ENCODE data around the gene KIF6.

DNA sequence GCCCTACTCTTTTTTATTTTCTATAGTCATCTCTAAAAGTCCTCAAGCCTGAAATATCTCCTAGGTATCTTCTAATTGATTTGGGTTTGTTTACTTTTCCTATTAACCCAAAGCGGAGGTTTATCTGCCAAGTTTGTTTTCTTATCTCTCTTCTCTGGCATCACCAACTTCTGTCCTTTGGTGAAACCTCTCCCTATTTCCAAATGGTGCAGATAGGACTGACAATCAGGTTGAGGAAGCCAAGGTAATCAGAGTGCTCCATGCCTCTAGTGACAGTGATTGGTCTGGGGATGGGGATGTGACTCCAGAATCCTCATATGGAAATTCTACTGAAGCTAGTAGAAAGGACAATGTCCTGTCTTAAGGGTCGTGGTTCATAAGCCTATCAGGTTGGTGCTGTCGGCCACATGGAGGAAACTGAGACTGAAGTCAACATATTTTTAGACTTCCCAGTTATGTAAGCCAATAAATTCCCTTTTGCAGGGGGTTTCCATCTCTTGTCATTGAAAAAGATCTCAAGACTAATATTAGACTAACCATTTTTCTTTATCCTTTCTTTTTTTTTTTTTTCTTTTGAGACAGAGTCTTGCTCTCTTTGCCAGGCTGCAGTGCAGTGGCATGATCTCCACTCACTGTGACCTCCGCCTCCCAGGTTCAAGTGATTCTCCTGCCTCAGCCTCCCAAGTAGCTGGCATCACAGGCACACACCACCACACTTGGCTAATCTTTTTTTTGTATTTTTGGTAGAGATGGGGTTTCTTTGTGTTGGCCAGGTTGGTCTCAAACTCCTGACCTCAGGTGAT is 28.0 kb downstream of the KIF6 start:
- TF ChIP-seq, protein P1, sequence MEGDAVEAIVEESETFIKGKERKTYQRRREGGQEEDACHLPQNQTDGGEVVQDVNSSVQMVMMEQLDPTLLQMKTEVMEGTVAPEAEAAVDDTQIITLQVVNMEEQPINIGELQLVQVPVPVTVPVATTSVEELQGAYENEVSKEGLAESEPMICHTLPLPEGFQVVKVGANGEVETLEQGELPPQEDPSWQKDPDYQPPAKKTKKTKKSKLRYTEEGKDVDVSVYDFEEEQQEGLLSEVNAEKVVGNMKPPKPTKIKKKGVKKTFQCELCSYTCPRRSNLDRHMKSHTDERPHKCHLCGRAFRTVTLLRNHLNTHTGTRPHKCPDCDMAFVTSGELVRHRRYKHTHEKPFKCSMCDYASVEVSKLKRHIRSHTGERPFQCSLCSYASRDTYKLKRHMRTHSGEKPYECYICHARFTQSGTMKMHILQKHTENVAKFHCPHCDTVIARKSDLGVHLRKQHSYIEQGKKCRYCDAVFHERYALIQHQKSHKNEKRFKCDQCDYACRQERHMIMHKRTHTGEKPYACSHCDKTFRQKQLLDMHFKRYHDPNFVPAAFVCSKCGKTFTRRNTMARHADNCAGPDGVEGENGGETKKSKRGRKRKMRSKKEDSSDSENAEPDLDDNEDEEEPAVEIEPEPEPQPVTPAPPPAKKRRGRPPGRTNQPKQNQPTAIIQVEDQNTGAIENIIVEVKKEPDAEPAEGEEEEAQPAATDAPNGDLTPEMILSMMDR (IDR thresholded peaks at IDR 0.05): no peak
- TF ChIP-seq POLR2A (IDR thresholded peaks at IDR 0.05): no peak

Data from uterus (tissue), 2 donors.